ENCODE data around the gene TCAF1. TPM values are rescaled to one million over a fixed set of nuclear protein-coding genes. Genes with fewer than 3 reads are reported as not detected.

The TCAF1 gene
- total RNA-seq, 4 donors from 2014 or later: 8.6 to 38.6 (median 33.1) TPM

- in situ Hi-C loops (cut with MboI; ENCODE audit: low pct_ligation_motif_present in 1 of 4, low pct_unique_long_range_greater_than_20kb in 1 of 4, low sequenced_read_pairs in 3 of 4): no loop called here
- intact Hi-C loops (cut with DNase I; ENCODE audit: low total_unique reads): no loop called here
- Histone ChIP-seq H3K9me3 (peaks cover 0 to 4% of the 10 kb centered on the region in 2 donors), H3K4me3 (no peak overlapping the region), H3K27me3 (no peaks in the 10 kb centered on the region), H3K27ac (no peak overlapping the region), H3K4me1 (no peaks in the 10 kb centered on the region), H3K36me3 (no peaks in the 10 kb centered on the region)
- TF ChIP-seq POLR2A (IDR thresholded peaks at IDR 0.05) (no peak), EP300 (IDR thresholded peaks at IDR 0.05; ENCODE audit: low read depth) (no peak), POLR2AphosphoS5 (IDR thresholded peaks at IDR 0.05) (no peak)
- TF ChIP-seq, protein P1, sequence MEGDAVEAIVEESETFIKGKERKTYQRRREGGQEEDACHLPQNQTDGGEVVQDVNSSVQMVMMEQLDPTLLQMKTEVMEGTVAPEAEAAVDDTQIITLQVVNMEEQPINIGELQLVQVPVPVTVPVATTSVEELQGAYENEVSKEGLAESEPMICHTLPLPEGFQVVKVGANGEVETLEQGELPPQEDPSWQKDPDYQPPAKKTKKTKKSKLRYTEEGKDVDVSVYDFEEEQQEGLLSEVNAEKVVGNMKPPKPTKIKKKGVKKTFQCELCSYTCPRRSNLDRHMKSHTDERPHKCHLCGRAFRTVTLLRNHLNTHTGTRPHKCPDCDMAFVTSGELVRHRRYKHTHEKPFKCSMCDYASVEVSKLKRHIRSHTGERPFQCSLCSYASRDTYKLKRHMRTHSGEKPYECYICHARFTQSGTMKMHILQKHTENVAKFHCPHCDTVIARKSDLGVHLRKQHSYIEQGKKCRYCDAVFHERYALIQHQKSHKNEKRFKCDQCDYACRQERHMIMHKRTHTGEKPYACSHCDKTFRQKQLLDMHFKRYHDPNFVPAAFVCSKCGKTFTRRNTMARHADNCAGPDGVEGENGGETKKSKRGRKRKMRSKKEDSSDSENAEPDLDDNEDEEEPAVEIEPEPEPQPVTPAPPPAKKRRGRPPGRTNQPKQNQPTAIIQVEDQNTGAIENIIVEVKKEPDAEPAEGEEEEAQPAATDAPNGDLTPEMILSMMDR (IDR thresholded peaks at IDR 0.05): no peak
- no peak for DNase-seq
Measured at GRCh38 chr7:143931739-143932138, 29.8 kb upstream of the TCAF1 start.

DNA sequence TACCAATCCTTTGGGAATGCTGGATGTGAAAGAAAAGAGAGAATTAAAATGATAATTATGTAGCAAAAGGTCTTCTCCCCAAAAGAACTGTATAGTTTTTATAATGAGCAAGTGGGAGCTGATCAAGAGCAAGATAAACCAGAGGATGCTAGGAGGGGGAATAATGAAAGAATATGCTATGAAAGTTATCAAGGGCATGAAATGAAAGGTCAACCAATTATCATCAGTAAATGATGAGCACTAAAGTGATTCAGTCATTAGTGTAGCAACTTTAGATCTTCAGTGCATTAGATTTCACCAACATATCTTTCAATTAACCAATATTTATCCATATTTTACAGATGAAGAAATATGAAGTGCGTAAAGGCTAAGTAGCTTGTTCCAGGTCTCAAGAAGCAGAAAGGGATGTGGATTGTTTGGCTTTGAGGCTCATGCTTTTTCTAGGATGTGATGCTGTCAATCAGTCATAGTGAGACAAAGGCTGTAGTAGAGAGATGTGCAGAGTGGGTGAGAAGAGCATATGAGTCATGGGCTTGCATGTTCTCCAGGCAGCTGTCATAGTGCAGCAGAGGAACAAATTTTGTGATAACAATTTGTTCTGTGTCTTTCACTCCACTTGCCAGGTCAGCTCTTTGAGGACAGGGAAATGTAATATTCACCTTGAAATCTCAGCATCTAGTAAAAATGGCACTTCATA lies 27.4 kb upstream of the TCAF1 start:
- TF ChIP-seq POLR2AphosphoS5 (IDR thresholded peaks at IDR 0.05) (no peak), POLR2A (IDR thresholded peaks at IDR 0.05) (no peak), EP300 (IDR thresholded peaks at IDR 0.05; ENCODE audit: low read depth) (no peak)
- TF ChIP-seq, protein P1 (IDR thresholded peaks at IDR 0.05): no peak
- in situ Hi-C loops (cut with MboI; ENCODE audit: low pct_ligation_motif_present in 1 of 4, low pct_unique_long_range_greater_than_20kb in 1 of 4, low sequenced_read_pairs in 3 of 4): no loop called here
- intact Hi-C loops (cut with DNase I; ENCODE audit: low total_unique reads): no loop called here
- Histone ChIP-seq H3K27me3 (no peaks in the 10 kb centered on the region), H3K9me3 (peaks cover 0 to 4% of the 10 kb centered on the region in 2 donors), H3K4me1 (no peaks in the 10 kb centered on the region), H3K27ac (no peak overlapping the region), H3K4me3 (no peak overlapping the region), H3K36me3 (no peaks in the 10 kb centered on the region)
- 97% methylated on average over 1 of the region's 1 CpG; no CpG with 5 or more reads in 1 of the 2 donors for WGBS, 2 donors (ENCODE audit: low coverage in 1 of 2)
- DNase-seq: no peak

- DNase-seq: no peak
- intact Hi-C loops (cut with DNase I; ENCODE audit: low total_unique reads): no loop called here
- TF ChIP-seq POLR2AphosphoS5 (IDR thresholded peaks at IDR 0.05) (no peak), POLR2A (IDR thresholded peaks at IDR 0.05) (no peak), EP300 (IDR thresholded peaks at IDR 0.05; ENCODE audit: low read depth) (no peak)
- TF ChIP-seq, protein P1 (IDR thresholded peaks at IDR 0.05): no peak
- WGBS, 2 donors (ENCODE audit: low coverage in 1 of 2): 67% methylated on average over 1 of the region's 1 CpG
- Histone ChIP-seq H3K9me3 (no peaks in the 10 kb centered on the region), H3K27me3 (peaks cover 7% of the 10 kb centered on the region), H3K4me3 (no peak overlapping the region), H3K36me3 (no peaks in the 10 kb centered on the region), H3K27ac (no peak overlapping the region), H3K4me1 (no peaks in the 10 kb centered on the region)
- in situ Hi-C loops (cut with MboI; ENCODE audit: low pct_ligation_motif_present in 1 of 4, low pct_unique_long_range_greater_than_20kb in 1 of 4, low sequenced_read_pairs in 3 of 4): no loop called here
Measured at GRCh38 chr7:143924851-143925250, 22.9 kb upstream of the TCAF1 start.

DNA sequence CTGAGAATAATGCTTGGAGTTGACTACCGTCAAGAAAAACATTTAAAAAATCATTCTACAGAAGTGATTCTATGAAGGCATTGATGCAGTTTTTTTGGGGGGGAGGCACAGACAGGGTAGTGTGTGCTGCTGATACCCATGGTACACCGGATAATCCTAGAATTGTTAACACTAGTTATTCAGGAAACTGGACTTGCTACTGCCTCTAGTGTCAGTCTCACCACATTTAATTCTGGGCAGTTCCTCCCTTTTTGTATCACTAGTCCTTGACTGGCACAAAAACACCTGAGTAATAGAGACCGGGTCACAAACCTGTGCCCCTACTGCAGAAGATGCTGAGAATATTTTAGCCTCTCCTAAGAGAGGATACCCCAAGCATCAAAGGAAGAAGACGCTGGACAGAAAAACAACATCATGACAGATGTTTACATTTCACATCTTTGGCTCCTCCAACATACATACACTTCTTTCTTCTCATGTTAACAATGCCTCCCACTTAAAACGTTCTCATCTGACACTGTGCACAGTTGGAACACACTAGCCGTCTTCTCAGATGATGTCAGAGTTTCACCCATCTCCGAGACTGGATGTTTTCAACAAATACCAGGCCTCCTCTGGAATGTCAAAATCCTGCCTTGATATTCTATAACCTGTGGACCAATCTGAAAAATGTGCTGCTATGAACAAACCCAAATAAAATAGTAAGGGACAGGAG lies 13.1 kb upstream of the TCAF1 start:
- no peaks in the 10 kb centered on the region for H3K4me1 ChIP-seq
- no peak overlapping the region for H3K4me3 ChIP-seq
- H3K9me3 ChIP-seq: no peaks in the 10 kb centered on the region
- no peak for TF ChIP-seq POLR2AphosphoS5 (IDR thresholded peaks at IDR 0.05)
- no peak overlapping the region for H3K27ac ChIP-seq
- H3K27me3 ChIP-seq: no peaks in the 10 kb centered on the region
- no peak for DNase-seq
- H3K36me3 ChIP-seq: no peaks in the 10 kb centered on the region
- intact Hi-C loops (cut with DNase I; ENCODE audit: low total_unique reads) (no loop called here), in situ Hi-C loops (cut with MboI; ENCODE audit: low pct_ligation_motif_present in 1 of 4, low pct_unique_long_range_greater_than_20kb in 1 of 4, low sequenced_read_pairs in 3 of 4) (no loop called here)
- WGBS, 2 donors (ENCODE audit: low coverage in 1 of 2): 59 to 66% methylated on average over 7 of the region's 7 CpGs

Measured in transverse colon (tissue), 4 donors.